Vagina (tissue), 2 donors: ENCODE measurements around the gene MLXIPL. TPM values are rescaled to one million over a fixed set of nuclear protein-coding genes. Genes with fewer than 3 reads are reported as not detected.

ENCODE experiments used
- DNase-seq, 2 donors: peaks; one replicate each; pipeline ENCODE4 v3.0.0-alpha.2; 2017; ENCODE audit errors: extremely low spot score in 2 of 2
- H3K27ac ChIP-seq: fragments of 200-600 bp; sonication (generic); one replicate; pipeline ENCODE4 v1.5.1; 2019
- H3K27me3 ChIP-seq: fragments of 200-600 bp; sonication (generic); one replicate; pipeline ENCODE4 v1.5.1; 2019
- H3K36me3 ChIP-seq, 2 donors: fragments of 200-600 bp; sonication (generic); one replicate each; pipeline ENCODE4 v1.5.1; 2017 to 2019
- H3K4me1 ChIP-seq: fragments of 200-600 bp; sonication (generic); one replicate; pipeline ENCODE4 v1.5.1; 2019
- H3K4me3 ChIP-seq, 2 donors: fragments of 200-600 bp; sonication (generic); 1 replicate in 1 of 2; 2 replicates in 1 of 2; pipeline ENCODE4 v1.5.1; 2016 to 2019
- H3K9me3 ChIP-seq: fragments of 200-600 bp; sonication (generic); one replicate; pipeline ENCODE4 v1.5.1; 2019
- POLR2A ChIP-seq, 2 donors: fragments of 450-650 bp; IDR thresholded peaks; one replicate each; pipeline ENCODE4 v1.6.1; 2017; ENCODE audit warnings: antibody characterized with exemption in 2 of 2, mild to moderate bottlenecking in 2 of 2, moderate library complexity in 2 of 2
- POLR2AphosphoS5 ChIP-seq, 2 donors: sonication (generic); formaldehyde crosslinking; IDR thresholded peaks; one replicate each; pipeline ENCODE4 v1.9.0; 2017; ENCODE audit warnings: antibody characterized with exemption in 2 of 2, mild to moderate bottlenecking in 2 of 2, low read depth in 1 of 2; ENCODE audit not compliant: insufficient read depth in 1 of 2
- intact Hi-C: fragments of 100-400 bp; cut with DNase I; formaldehyde crosslinking; loops from one replicate; pipeline ENCODE4 v1.15.1; 2023
- total RNA-seq: library from RNA; depleted of rRNA; stranded (reverse); fragments of >200 nt; gene quantifications from one replicate; pipeline ENCODE4 v1.2.3, GENCODE V29; 2016
- TF ChIP-seq, protein P1 (sequence below), 3 experiments: fragments of 450-650 bp in 2 of 3; fragments of 200-600 bp in 1 of 3; sonication (generic) in 1 of 3; IDR thresholded peaks; one replicate each; pipeline ENCODE4 v1.5.1; 2017 to 2019; ENCODE audit warnings: antibody characterized with exemption in 3 of 3, mild to moderate bottlenecking in 2 of 3, moderate library complexity in 2 of 3

MLXIPL gene, protein sequence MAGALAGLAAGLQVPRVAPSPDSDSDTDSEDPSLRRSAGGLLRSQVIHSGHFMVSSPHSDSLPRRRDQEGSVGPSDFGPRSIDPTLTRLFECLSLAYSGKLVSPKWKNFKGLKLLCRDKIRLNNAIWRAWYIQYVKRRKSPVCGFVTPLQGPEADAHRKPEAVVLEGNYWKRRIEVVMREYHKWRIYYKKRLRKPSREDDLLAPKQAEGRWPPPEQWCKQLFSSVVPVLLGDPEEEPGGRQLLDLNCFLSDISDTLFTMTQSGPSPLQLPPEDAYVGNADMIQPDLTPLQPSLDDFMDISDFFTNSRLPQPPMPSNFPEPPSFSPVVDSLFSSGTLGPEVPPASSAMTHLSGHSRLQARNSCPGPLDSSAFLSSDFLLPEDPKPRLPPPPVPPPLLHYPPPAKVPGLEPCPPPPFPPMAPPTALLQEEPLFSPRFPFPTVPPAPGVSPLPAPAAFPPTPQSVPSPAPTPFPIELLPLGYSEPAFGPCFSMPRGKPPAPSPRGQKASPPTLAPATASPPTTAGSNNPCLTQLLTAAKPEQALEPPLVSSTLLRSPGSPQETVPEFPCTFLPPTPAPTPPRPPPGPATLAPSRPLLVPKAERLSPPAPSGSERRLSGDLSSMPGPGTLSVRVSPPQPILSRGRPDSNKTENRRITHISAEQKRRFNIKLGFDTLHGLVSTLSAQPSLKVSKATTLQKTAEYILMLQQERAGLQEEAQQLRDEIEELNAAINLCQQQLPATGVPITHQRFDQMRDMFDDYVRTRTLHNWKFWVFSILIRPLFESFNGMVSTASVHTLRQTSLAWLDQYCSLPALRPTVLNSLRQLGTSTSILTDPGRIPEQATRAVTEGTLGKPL
- total RNA-seq: 6.1 TPM

- Histone ChIP-seq H3K4me1 (peaks cover 22% of the 10 kb centered on the region), H3K9me3 (no peaks in the 10 kb centered on the region), H3K27ac (no peak within 1 kb of the TSS), H3K36me3 (no peaks in the 10 kb centered on the region), H3K27me3 (no peaks in the 10 kb centered on the region), H3K4me3 (peak within 1 kb of the TSS; percentile 34 to 41)
- DNase-seq: no peak
- TF ChIP-seq POLR2A (IDR thresholded peaks at IDR 0.05) (no peak), POLR2AphosphoS5 (IDR thresholded peaks at IDR 0.05; ENCODE audit: insufficient read depth in 1 of 2, low read depth in 1 of 2) (no peak)
- TF ChIP-seq, protein P1, sequence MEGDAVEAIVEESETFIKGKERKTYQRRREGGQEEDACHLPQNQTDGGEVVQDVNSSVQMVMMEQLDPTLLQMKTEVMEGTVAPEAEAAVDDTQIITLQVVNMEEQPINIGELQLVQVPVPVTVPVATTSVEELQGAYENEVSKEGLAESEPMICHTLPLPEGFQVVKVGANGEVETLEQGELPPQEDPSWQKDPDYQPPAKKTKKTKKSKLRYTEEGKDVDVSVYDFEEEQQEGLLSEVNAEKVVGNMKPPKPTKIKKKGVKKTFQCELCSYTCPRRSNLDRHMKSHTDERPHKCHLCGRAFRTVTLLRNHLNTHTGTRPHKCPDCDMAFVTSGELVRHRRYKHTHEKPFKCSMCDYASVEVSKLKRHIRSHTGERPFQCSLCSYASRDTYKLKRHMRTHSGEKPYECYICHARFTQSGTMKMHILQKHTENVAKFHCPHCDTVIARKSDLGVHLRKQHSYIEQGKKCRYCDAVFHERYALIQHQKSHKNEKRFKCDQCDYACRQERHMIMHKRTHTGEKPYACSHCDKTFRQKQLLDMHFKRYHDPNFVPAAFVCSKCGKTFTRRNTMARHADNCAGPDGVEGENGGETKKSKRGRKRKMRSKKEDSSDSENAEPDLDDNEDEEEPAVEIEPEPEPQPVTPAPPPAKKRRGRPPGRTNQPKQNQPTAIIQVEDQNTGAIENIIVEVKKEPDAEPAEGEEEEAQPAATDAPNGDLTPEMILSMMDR (IDR thresholded peaks at IDR 0.05): no peak
- intact Hi-C loops: no loop called here
Observed at GRCh38 chr7:73623798-73624668, at the start of gene MLXIPL. MLXIPL (minus strand) TSS chr7:73624522; CDS start chr7:73624492, 30 bp downstream.

DNA sequence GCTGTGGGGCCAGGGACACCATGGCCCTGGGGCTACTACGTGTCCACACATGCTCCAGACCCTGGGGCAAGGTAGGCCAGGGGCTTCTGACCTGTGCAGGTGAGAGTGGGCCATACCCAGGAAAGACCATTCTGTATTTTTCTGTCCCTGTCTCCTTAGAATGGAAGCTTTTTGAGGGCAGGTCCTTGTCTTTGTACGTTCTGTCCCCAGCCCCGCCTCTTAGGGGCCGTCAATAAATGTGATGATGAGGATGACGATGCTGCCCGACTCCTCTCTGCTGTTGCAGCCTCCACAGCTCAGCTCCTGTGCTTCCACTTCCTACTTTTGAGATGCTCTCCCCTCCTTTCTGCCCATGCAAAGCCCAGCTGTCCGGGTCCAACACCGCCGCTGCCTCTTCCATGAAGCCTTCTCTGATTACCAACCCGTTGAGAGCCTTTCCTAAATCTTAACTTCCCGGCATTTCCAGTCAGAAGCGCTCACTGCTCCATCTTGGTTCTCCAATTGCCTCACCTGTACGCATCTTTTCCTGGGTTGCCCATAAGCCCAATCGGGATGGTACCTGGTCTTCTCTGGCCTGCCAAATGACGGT lies 47.6 kb upstream of the MLXIPL start:
- intact Hi-C loops: no loop called here
- peaks cover 18% of the 10 kb centered on the region for H3K4me1 ChIP-seq
- TF ChIP-seq POLR2AphosphoS5 (IDR thresholded peaks at IDR 0.05; ENCODE audit: insufficient read depth in 1 of 2, low read depth in 1 of 2): no peak
- TF ChIP-seq POLR2A (IDR thresholded peaks at IDR 0.05): no peak
- TF ChIP-seq, protein P1 (IDR thresholded peaks at IDR 0.05): no peak
- no peak for DNase-seq
- no peak overlapping the region for H3K4me3 ChIP-seq
- H3K36me3 ChIP-seq: no peaks in the 10 kb centered on the region
- H3K27me3 ChIP-seq: no peaks in the 10 kb centered on the region
- no peaks in the 10 kb centered on the region for H3K9me3 ChIP-seq
- H3K27ac ChIP-seq: no peak overlapping the region

GRCh38 chr7:73671322-73671661 lies 47.0 kb upstream of the MLXIPL start:
- Histone ChIP-seq H3K27me3 (no peaks in the 10 kb centered on the region), H3K4me3 (no peak overlapping the region), H3K4me1 (peaks cover 18% of the 10 kb centered on the region), H3K27ac (no peak overlapping the region), H3K9me3 (no peaks in the 10 kb centered on the region), H3K36me3 (no peaks in the 10 kb centered on the region)
- TF ChIP-seq POLR2A (IDR thresholded peaks at IDR 0.05) (no peak), POLR2AphosphoS5 (IDR thresholded peaks at IDR 0.05; ENCODE audit: insufficient read depth in 1 of 2, low read depth in 1 of 2) (no peak)
- TF ChIP-seq, protein P1 (IDR thresholded peaks at IDR 0.05): no peak
- DNase-seq: no peak
- intact Hi-C loops: no loop called here

DNA sequence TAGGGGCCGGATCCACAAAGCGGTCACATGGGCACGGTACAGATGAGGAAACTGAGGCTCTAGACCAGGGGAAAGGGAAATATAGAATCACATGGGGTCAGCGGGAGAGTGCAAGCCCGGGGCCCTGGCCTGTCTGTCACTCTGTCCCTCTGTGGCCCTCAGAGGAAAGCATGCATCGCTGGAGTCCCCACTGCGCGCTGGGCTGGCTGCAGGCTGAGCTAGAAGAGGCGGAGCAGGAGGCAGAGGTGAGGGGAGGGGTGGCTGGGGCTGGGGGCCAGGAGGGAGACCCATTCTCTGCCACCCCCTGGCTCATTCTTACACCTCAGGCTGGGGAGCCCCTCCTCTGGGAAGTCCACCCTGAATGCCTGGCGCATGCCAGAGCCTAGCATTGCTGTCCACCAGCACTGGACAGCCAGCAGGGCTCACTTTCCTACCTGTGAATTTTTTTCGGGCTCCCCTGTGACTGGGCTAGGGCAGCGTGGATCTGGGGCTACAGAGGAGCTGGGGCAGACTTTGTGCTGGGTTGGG lies 45.6 kb upstream of the MLXIPL start:
- intact Hi-C loops: loop anchor here (10.0 kb wide), 1 partner anchor 65 kb away; no protein-coding TSS in a partner anchor
- TF ChIP-seq, protein P1 (IDR thresholded peaks at IDR 0.05): no peak
- no peak for TF ChIP-seq POLR2A (IDR thresholded peaks at IDR 0.05)
- TF ChIP-seq POLR2AphosphoS5 (IDR thresholded peaks at IDR 0.05; ENCODE audit: insufficient read depth in 1 of 2, low read depth in 1 of 2): no peak
- DNase-seq: no peak

More for the DNA sequence above, 45.6 kb upstream of the MLXIPL start:
- no peak overlapping the region for H3K4me3 ChIP-seq
- H3K4me1 ChIP-seq: peaks cover 18% of the 10 kb centered on the region
- H3K36me3 ChIP-seq: no peaks in the 10 kb centered on the region
- no peaks in the 10 kb centered on the region for H3K9me3 ChIP-seq
- H3K27me3 ChIP-seq: no peaks in the 10 kb centered on the region
- H3K27ac ChIP-seq: no peak overlapping the region
